Hepatocyte (in vitro differentiated cells): ENCODE data around the gene SNAI3. TPM values are rescaled to one million over a fixed set of nuclear protein-coding genes. Genes with fewer than 3 reads are reported as not detected.
A peak's percentile ranks its signal among the peaks of the same experiment; 100 is the strongest.

Source experiments
- DNase-seq: peaks from one replicate; pipeline ENCODE4 v3.0.0-alpha.2; 2016; ENCODE audit warnings: low spot score
- H2AFZ ChIP-seq: fragments of 200-600 bp; sonication (generic); 2 replicates; pipeline ENCODE4 v1.6.0; 2016; ENCODE audit warnings: antibody characterized with exemption, mild to moderate bottlenecking
- H3K27ac ChIP-seq: fragments of 200-600 bp; sonication (generic); 2 replicates; pipeline ENCODE4 v1.5.1; 2016; ENCODE audit warnings: mild to moderate bottlenecking
- H3K27me3 ChIP-seq: fragments of 200-600 bp; sonication (generic); 2 replicates; pipeline ENCODE4 v1.6.1; 2016
- H3K36me3 ChIP-seq: fragments of 200-600 bp; sonication (generic); replicated peaks from 2 replicates; pipeline ENCODE4 v1.5.1; 2016; ENCODE audit warnings: low read depth; ENCODE audit not compliant: insufficient read depth
- H3K4me1 ChIP-seq: fragments of 200-600 bp; sonication (generic); 2 replicates; pipeline ENCODE4 v1.5.1; 2016; ENCODE audit warnings: mild to moderate bottlenecking, moderate library complexity; ENCODE audit not compliant: insufficient read depth
- H3K4me2 ChIP-seq: fragments of 200-600 bp; sonication (generic); 2 replicates; pipeline ENCODE4 v1.6.0; 2016
- H3K4me3 ChIP-seq: fragments of 200-600 bp; sonication (generic); 2 replicates; pipeline ENCODE4 v1.5.1; 2016; ENCODE audit warnings: mild to moderate bottlenecking
- H3K79me2 ChIP-seq: fragments of 200-600 bp; sonication (generic); 2 replicates; pipeline ENCODE4 v1.6.0; 2017; ENCODE audit warnings: mild to moderate bottlenecking
- H3K9me2 ChIP-seq: fragments of 200-600 bp; sonication (generic); replicated peaks from 2 replicates; pipeline ENCODE4 v1.6.0; 2017; ENCODE audit warnings: mild to moderate bottlenecking; ENCODE audit not compliant: insufficient read depth
- H3K9me3 ChIP-seq: fragments of 200-600 bp; sonication (generic); 2 replicates; pipeline ENCODE4 v1.5.1; 2016; ENCODE audit warnings: low read depth, mild to moderate bottlenecking
- H4K20me1 ChIP-seq: fragments of 200-600 bp; sonication (generic); 2 replicates; pipeline ENCODE4 v1.6.0; 2016; ENCODE audit warnings: mild to moderate bottlenecking; ENCODE audit not compliant: insufficient read depth, poor library complexity, severe bottlenecking
- EZH2 ChIP-seq: fragments of 200-600 bp; sonication (generic); IDR thresholded peaks from 2 replicates; pipeline ENCODE4 v1.6.1; 2016; ENCODE audit warnings: antibody characterized with exemption, mild to moderate bottlenecking, borderline replicate concordance
- EZH2phosphoT487 ChIP-seq: fragments of 200-600 bp; sonication (generic); IDR thresholded peaks from one replicate; pipeline ENCODE4 v1.6.1; 2018; ENCODE audit warnings: antibody characterized with exemption, mild to moderate bottlenecking, low read depth, moderate library complexity; ENCODE audit not compliant: unreplicated experiment, severe bottlenecking
- WGBS: methylation state at CpG from one replicate; pipeline ENCODE4 v1.1.6; 2016; ENCODE audit warnings: low lambda C conversion rate; ENCODE audit errors: missing lambda C conversion rate; 5-methylcytosine and 5-hydroxymethylcytosine counted together
- polyA plus RNA-seq: library from polyadenylated mRNA; unstranded; fragments of >200 nt; fragmentation: Nextera tagmentation; extraction: Ambion mirVana; gene quantifications from 2 replicates; pipeline ENCODE4 v1.2.1, GENCODE V29; 2016
- total RNA-seq: library from RNA; depleted of rRNA; stranded (reverse); fragments of >200 nt; gene quantifications from 2 replicates; pipeline ENCODE4 v1.2.3, GENCODE V29; 2014
- TF ChIP-seq, protein P1 (sequence below): fragments of 200-600 bp; sonication (generic); IDR thresholded peaks from 2 replicates; pipeline ENCODE4 v1.5.1; 2016; ENCODE audit warnings: antibody characterized with exemption, mild to moderate bottlenecking; ENCODE audit not compliant: poor library complexity

Gene SNAI3
- total and polyA plus RNA-seq, 2 experiments from 2014 or later, result 1.7 to 5.0 TPM

DNA sequence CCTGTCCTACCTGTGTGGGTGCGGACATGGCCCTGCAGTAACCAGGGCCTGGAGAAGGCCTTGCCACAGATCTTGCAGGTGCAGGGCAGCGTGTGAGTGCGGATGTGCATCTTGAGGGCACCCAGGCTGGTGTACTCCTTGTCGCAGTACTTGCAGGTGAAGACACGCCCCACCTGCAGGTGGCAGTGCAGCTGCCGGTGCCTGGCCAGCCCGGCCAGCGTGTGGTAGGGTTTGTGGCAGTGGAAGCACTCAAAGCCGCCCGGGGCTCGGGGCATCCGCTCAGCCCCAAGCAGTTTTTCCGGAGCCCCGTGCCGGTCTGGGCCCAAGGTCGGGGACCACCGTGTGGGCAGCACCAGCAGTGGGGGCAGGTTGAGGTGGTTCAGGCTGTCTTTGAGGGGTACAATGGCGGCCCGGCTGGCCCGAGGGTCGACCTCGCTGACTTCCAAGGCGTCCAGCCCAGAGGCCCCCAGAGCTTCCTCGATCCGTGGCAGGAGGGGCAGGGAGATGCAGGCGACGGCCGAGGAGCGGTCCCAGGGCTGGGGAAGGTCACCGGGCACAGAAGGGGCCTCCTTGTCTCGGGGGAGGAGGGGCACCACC, 5.1 kb downstream of the SNAI3 start:
- H2AFZ ChIP-seq, result no peak overlapping the region
- H3K4me3 ChIP-seq, result no peak overlapping the region
- H3K9me2 ChIP-seq, result no peaks in the 10 kb centered on the region
- H3K4me1 ChIP-seq, result no peaks in the 10 kb centered on the region
- whole genome bisulfite sequencing, result 76% methylated on average over 27 of the region's 31 CpGs
- H3K27ac ChIP-seq, result no peak overlapping the region
- H3K36me3 ChIP-seq, result no peaks in the 10 kb centered on the region
- TF ChIP-seq EZH2 (no peak), EZH2phosphoT487 (no peak)
- TF ChIP-seq, protein P1, sequence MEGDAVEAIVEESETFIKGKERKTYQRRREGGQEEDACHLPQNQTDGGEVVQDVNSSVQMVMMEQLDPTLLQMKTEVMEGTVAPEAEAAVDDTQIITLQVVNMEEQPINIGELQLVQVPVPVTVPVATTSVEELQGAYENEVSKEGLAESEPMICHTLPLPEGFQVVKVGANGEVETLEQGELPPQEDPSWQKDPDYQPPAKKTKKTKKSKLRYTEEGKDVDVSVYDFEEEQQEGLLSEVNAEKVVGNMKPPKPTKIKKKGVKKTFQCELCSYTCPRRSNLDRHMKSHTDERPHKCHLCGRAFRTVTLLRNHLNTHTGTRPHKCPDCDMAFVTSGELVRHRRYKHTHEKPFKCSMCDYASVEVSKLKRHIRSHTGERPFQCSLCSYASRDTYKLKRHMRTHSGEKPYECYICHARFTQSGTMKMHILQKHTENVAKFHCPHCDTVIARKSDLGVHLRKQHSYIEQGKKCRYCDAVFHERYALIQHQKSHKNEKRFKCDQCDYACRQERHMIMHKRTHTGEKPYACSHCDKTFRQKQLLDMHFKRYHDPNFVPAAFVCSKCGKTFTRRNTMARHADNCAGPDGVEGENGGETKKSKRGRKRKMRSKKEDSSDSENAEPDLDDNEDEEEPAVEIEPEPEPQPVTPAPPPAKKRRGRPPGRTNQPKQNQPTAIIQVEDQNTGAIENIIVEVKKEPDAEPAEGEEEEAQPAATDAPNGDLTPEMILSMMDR, result peak; percentile 12
- H3K79me2 ChIP-seq, result no peaks in the 10 kb centered on the region
- peaks cover 3% of the 10 kb centered on the region for H3K27me3 ChIP-seq
- H3K4me2 ChIP-seq, result no peak overlapping the region
- H4K20me1 ChIP-seq, result no peaks in the 10 kb centered on the region
- no peak for DNase-seq
- no peaks in the 10 kb centered on the region for H3K9me3 ChIP-seq

- Histone ChIP-seq H3K9me3 (no peaks in the 10 kb centered on the region), H3K27ac (no peak overlapping the region), H3K79me2 (no peaks in the 10 kb centered on the region), H3K4me3 (no peak overlapping the region), H3K4me2 (no peak overlapping the region), H4K20me1 (no peaks in the 10 kb centered on the region), H3K27me3 (peaks cover 3% of the 10 kb centered on the region), H3K9me2 (no peaks in the 10 kb centered on the region), H2AFZ (no peak overlapping the region), H3K36me3 (no peaks in the 10 kb centered on the region), H3K4me1 (no peaks in the 10 kb centered on the region)
- WGBS, result 81% methylated on average over 5 of the region's 5 CpGs
- TF ChIP-seq, protein P1, result no peak
- no peak for TF ChIP-seq EZH2phosphoT487
- TF ChIP-seq EZH2, result no peak
- no peak for DNase-seq
These were observed 5.7 kb downstream of the SNAI3 start for GRCh38 chr16:88680554-88681083.

GRCh38 chr16:88678224-88678979, 7.9 kb downstream of the SNAI3 start:
- Histone ChIP-seq H3K27me3 (no peaks in the 10 kb centered on the region), H3K9me3 (no peaks in the 10 kb centered on the region), H3K4me3 (no peak overlapping the region), H3K4me2 (no peak overlapping the region), H3K36me3 (no peaks in the 10 kb centered on the region), H4K20me1 (no peaks in the 10 kb centered on the region), H3K9me2 (no peaks in the 10 kb centered on the region), H3K79me2 (no peaks in the 10 kb centered on the region), H3K4me1 (no peaks in the 10 kb centered on the region), H3K27ac (no peak overlapping the region), H2AFZ (no peak overlapping the region)
- TF ChIP-seq EZH2phosphoT487 (no peak), EZH2 (no peak)
- TF ChIP-seq, protein P1, result no peak
- no peak for DNase-seq
- 81% methylated on average over 28 of the region's 32 CpGs for WGBS
